Astrocyte (in vitro differentiated cells and primary cell): ENCODE measurements around the gene PLEKHM2.

ENCODE experiments used
- CTCF ChIP-seq: IDR thresholded peaks from 2 replicates; pipeline ENCODE4 v1.5.1; 2011; ENCODE audit warnings: low read depth, mild to moderate bottlenecking, inconsistent platforms, low read length, moderate library complexity; ENCODE audit not compliant: insufficient read depth
- EZH2 ChIP-seq: IDR thresholded peaks from 2 replicates; pipeline ENCODE4 v1.6.1; 2012; ENCODE audit warnings: mild to moderate bottlenecking, low read length, inconsistent platforms; ENCODE audit not compliant: insufficient read depth

- TF ChIP-seq CTCF: no peak
- no peak for TF ChIP-seq EZH2
Measured at GRCh38 chr1:15718199-15718601, 34.1 kb downstream of the PLEKHM2 start.
